GM19240 (cell line): Measurements from ENCODE around the gene SUPT20HL2.
"Not testable (repeated sequence)": the region's sequence is repeated elsewhere in the genome, so short reads cannot be mapped to it uniquely, and the experiment has no call there.

Source experiments
- DNase-seq: peaks from one replicate; pipeline ENCODE4 v3.0.0; 2011; ENCODE audit warnings: low spot score; ENCODE audit not compliant: insufficient read length

SUPT20HL2 gene

DNA sequence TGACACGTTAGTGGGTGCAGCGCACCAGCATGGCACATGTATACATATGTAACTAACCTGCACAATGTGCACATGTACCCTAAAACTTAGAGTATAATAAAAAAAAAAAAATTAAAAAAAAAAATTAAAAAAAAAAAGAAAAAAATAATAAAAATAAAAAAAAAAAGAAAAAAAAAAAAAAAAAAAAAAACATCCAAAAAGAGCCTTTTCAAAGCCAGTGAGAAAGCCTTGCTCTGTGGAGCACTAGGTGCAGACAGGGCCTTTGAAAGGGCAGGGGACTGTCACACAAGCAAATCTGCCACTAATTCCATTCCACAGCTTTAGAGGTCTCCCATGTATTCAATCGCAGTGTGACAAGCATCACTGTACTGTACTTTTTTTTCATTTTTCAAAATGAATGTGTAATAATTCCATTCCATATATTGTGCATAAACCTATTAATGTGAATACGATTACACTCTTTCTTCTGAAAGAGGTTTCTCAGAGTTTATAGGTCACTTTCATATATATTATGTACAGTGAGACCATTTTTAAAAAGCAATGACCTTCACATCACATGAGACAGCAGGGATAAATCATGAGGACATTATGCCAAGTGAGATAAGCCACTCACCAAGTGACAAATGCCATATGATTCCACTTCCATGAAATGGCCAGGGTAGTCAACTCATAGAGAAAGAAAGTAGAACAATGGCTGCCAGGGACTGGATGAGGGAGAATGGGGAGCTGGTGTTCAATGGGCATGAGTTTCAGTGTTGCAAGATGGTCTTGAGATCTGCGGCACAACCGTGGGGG is 4.1 kb downstream of the SUPT20HL2 start:
- not testable (repeated sequence) for DNase-seq

DNA sequence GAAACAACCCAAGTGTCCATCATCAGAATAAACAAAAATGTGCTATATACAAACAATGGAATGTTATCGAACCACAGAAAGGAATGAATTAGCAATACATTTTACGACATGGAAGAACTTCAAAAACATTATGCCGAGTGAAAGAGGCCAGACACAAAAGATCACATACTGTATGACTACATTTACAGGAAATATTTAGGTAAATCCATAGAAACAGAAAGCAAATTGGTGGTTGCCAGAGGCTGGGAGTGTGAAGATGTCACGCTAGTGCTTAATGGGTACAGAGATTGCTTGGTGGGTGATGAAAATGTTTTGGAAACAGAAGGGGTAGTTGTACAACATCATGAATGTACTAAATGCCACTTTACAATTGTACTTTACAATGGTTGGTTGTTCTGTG is 5.1 kb downstream of the SUPT20HL2 start:
- not testable (repeated sequence) for DNase-seq

DNA sequence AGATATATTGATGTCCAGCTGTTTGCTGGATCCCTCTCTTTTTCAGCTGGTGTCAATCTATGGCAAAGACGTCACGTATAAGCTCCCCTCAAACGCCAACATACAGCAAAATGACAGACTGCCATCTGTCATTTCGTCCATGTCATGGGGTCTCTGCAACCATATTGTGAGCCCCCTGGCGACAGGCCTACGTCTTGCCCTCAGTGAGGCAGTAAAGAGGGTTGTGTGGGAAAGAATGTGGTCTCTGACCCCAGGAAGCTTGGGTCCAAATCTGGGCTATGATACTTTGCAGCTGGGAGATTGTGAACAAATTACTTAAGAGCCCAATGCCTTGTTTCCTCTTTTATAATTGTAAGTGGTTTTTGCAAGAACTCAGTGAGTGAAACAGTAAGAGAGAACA is 7.4 kb downstream of the SUPT20HL2 start:
- DNase-seq: no peak

DNA sequence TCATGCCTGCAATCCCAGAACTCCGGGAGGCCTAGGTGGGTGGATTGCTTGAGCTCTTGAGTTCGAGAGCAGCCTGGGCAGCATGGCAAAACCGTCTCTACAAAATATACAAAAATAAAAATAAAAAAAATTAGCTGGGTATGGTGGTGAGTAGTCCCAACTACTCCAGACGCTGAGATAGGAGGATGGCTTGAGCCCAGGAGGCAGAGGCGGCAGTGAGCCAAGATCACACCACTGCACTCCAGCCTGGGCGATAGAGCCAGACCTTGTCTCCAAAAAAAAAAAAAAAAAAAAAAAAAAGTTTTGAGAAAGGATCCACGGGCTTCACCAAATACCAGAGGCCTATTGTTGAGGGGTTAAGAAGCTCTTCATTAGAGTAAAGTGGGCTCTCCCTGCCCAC is 8.0 kb downstream of the SUPT20HL2 start:
- no peak for DNase-seq

DNA sequence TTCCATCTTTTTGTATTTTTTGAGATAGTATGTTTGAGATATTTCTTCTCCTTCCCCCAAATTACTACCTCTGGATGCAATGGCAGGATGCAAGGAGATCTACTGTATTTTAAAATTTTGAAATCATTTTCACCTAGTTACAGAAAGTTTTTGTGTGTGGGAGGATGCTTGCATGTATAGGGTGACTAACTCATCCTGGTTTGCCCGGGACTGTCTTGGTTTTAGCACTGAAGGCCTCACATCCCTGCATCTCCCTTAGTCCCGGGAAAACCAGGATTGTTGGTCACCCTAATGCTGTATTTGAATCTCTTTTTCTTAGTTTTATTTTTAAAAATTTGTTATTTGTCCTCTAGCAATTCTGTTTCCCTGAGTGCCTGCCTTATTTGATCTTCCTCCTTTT is 12.1 kb downstream of the SUPT20HL2 start:
- DNase-seq: no peak

DNA sequence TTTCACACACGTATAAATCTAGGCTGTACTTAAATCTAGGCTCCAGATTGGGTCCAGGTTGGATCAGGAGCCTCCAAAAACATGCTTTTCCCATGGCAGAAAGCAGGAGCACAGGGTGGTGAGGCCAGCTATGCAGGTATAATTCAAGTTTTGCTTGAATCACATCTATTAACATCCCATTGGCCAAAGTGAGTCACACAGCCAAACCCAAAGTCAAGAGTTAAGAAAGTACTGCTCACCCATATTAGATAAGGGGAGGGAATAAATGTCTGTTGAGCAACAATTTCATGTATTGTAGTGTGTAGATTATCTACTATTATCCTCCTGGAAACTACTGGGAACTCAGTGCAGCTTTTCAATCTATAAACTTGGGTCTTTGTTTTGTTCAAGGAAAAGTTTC is 12.8 kb downstream of the SUPT20HL2 start:
- DNase-seq: no peak

DNA sequence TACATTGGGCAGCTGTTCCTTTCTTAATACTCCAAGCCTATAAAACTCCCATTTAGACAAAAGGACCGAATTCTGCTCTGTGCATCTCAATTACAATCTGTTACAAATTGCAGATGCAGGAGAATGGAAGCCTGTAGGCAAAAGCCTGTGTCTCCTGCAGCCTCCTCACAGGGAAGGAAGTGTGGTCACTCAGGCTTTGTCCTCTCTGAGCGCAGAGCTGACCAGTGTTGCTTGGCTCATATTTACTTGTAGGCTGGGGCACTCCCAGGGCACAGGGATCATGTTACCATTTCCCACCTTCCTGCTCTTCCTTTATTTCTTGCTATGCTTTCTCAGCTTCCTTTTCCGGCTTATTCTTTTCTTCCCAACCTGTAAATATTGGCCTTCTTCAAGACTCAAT is 15.7 kb downstream of the SUPT20HL2 start:
- no peak for DNase-seq

DNA sequence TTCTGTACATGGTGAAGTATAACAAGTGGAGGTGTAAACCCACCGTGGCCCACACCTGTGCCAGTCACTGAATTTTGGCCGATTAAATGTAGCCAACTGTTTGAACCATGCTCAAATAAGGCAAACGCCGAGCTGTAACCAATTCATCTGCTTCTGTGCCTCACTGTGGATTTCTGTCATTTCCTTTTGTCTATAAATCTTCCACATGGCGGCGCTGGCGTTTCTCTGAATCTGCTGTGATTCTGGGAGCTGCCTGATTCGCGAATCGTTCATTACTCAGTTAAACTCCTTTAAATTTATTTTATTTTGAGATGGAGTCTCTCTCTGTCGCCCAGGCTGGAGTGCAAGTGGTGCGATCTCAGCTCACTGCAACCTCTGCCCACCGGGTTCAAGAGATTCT is 19.2 kb downstream of the SUPT20HL2 start:
- DNase-seq: no peak

DNA sequence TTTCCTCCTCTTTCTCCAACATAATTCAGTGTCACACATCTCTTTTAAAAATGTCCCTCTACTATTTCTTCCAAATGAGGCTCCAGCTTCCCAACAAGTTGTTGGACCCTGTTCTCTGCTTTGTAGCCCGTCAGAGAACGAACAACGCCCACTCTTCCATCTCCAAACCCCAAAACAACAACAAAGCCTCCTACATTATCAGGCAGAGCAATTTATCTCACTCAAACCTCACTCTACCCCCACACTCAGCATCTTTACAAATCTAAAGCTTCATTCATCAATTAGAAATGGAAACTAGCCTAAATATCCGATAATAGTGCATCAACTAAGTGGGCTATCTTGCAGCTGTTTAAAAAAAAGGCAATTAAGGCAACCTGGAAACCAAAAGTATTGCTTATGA is 20.5 kb downstream of the SUPT20HL2 start:
- no peak for DNase-seq

DNA sequence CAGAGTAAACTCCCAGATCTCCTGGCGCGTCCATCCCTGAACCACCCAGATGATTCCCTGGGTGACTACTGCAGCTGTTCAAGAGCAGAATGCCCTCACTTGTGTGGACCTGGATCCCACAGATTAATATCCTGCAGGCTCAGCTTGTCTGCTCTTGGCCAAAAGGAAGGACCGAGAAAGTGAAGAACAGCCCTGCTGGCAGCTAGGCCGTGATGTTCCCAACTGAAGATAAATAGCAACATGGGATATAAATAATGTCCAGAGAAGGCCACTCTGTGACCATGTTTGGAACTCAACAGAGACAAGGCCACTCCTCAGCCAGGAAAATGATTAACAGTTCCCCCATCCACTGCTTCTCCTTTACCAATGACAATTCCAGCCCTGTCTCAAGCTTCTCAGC is 21.5 kb downstream of the SUPT20HL2 start:
- DNase-seq: no peak

DNA sequence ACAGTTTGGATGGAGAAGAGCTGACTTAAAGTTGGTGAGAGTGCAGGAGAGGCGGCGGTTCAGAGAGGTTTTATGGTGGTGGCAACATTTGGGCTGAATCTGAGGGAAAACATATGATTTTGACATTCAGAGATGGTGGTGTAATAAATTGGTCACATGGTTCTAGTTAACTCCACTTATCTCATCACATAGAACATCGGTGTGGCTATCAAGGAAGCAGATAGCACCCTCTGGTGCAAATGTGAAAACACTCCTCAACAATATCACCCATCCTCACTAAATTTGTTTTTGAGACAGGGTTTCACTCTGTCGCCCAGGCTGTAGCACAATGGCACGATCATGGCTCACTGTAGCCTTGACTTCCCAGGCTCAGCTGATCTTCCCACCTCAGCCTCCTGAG is 28.8 kb downstream of the SUPT20HL2 start:
- no peak for DNase-seq

DNA sequence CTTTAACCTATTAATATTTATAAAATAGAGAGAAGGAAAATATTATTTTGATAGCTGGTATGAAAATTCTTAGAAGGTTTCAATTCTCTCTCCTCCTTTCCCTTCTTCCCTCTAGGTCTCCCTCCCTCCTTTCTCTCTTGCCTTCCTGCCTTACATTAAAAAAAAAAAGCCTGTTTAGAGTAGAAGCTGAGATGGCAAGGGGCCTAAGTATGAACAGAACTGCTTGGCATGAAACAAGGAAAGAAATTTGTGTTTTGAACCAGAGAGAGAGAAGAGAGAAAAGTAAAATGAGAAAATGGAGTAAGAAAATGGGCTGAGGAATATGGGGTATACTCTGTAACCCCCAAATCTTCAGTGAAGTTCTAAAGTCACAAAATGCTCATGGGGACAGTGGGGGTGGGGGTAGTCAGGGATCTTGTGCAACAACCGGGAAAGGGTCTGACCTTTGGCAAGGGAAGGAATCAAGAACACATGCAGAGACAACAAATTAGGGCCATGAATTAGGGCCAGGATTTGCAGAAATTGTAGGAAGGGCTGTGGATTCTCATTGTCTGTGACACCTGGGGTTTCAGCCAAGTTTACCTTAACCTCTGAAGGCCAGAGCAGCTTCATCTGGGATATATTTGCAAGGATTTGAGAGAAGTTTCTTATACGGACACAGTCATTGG is 30.6 kb downstream of the SUPT20HL2 start:
- DNase-seq: no peak

DNA sequence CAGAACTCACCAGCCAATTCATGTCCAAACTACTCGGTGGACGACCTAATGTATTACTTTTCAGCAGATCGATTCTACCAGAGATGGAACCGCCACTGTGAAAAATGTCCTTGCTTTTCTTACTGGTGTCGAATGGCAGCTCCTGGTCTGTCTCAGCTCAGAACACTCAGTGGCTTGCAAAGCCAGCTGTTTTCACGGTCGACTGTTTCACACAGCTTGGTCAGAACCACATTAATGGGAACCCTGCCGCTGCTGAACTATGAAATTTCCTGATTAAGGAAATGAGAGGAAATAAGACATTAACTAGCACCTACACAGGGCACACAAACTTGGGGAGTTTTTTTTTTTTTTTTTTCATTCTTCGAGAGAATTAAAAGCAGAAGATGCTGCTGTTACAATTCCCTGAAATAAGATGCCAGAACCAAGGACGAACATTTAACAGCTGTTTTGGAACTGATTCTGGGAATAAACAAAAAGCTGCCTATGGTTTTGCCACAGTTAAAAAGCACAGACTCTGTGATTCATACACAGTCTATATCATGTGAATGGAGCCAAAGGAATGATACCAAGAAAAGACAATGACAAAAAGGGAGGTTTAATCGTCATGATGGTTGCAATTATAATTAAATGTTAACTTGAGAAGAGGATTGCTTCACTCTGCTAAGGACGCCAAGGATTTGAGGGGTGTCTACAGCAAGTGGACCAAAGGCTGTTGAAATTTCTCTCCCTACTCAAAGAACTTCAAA is 31.3 kb downstream of the SUPT20HL2 start:
- DNase-seq: no peak

DNA sequence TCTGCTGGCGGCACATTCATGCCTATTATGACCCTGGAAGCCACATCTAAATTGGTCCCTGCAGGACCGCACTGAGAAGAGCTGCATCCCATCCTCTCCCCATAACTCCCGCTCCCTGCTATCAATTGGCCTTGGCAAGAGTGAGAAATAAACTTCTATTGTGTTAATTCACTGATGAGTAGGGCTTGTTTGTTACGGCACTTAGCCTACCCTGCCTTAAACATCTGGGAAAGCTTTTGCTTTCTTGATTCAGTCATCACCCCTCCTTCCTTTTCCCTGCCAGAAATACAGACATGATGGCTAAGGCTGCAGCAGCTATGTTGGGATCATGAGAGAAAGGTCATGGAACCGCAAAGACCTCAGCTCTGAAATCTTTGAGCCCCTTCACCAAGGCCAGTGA is 36.5 kb downstream of the SUPT20HL2 start:
- DNase-seq: no peak

DNA sequence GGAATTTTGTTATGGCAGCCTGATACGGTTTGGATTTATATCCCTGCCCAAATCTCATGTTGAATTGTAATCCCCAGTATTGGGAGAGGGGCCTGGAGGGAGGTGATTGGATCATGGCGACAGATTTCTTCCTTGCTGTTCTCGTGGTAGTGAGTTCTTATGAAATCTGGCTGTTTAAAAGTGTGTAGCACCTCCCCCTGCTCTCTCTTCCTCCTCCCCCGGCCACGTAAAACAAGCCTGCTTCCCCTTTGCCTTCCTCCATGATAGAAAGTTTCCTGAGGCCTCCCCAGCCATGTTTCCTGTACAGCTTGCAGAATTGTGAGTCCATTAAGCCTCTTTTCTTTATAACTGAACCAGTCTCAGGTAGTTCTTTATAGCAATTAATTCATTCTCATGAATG is 37.9 kb downstream of the SUPT20HL2 start:
- DNase-seq: no peak

DNA sequence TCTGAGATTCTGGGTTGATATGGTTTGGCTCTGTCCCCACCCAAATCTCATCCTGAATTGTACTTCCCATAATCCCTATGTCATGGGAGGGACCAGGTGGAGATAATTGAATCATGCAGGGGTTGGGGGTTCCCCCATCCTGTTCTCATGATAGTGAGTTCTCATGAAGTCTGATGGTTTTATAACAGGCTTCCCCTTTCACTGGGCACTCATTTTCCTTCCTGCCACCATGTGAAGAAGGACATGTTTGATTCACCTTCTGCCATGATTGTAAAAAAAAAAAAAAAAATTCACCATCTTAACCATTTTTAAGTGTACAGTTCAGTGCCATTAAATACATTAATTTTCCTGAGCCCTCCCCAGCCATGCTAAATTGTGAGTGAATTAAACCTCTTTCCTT is 42.6 kb downstream of the SUPT20HL2 start:
- DNase-seq: no peak

DNA sequence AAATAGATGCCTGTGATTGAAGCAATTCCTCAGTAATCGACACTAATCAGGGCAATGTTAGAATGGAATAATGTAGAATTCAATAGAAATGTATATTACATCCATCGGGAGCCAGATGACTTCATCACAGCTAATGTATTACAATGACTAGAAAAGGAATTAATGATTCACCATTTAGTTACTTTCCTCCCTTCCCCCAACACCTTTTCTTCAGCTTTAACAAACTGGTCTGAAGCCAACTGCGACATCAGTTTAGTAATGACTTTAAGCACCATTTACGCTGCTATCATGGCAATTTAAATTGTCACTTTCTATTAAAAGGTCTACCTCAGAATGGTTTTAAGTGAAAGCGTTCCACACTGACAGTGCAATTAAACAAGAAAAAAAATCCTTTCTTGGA is 45.1 kb downstream of the SUPT20HL2 start:
- no peak for DNase-seq

DNA sequence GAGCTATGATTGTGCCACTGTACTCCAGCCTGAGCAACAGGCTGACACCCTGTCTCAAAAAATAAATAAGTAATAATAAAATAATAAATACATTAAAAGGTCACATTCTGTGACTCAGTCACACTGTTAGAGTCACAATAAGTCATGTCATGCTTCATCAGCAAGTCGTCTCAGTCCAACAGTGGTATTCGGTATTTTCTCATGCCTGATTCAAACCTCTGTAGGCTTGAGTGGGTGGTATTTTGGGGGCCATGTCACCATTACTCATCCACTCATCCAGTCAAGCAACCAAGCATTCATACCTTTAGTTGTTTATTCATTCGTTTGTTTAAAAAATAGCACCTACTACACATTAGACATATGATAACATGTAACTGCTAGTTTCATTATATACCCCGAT is 46.9 kb downstream of the SUPT20HL2 start:
- no peak for DNase-seq

DNA sequence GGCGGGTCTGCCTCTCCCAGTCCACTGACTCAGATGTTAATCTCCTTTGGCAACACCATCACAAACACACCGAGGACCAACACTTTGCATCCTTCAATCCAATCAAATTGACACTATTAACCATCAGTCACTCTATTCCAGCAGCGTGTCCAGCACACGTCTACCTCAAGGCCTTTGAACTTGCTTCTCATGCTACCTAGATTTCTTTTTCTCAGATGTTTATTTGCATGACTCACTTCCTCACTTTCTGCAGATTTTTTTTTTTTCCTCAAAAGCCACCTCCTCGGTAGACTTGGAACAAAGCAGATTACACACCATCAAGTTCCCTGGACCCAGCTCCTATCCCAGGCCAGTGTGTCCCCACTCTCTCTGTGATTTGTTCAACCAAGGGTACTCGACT is 49.5 kb downstream of the SUPT20HL2 start:
- DNase-seq: no peak

DNA sequence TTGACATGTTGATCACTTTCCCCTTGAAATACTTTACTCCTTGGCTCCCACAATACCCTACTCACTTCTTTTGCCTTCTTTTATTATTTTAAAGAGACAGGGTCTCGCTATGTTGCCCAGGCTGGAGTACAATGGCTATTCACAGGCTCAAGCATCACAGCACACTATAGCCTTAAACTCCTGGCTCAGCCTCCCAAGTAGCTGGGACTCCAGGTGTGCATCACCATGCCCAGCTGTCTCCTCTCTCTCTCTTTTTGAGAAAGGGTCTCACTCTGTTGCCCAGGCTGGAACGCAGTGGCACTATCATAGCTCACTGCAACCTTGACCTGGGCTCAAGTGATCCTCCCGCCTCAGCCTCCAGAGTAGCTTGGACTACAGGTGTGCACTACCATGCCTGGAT is 51.6 kb downstream of the SUPT20HL2 start:
- no peak for DNase-seq
